Measurements from ENCODE around the gene MOBP. TPM values are rescaled to one million over a fixed set of nuclear protein-coding genes. Genes with fewer than 3 reads are reported as not detected.

MOBP gene
- polyA plus RNA-seq, 1 donor (not counting 4 experiments of a cell fraction or from before 2014, with no cell fraction given) = not detected

DNA sequence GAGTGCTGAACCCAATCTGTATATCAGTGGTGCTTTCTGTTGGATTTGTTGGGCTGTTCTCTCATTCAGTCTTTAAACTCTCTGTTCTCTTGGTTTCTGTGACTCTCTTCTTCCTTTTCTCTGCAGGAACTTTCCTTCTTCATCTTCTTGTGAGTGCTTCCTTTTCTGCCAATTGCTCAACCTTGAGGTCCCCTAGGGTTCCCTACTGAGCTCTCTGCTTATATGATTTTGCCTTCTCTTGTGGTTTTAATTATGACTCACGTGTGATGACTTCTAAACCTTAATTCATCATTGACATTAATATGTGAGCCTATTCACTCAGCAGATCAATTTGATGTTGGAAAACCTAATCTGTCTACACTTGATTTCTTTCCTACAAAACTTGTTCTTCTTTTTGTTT, 39.4 kb downstream of the MOBP start:
- no peak for DNase-seq (ENCODE audit: low read depth, low spot score)
- Histone ChIP-seq H3K4me2 (ENCODE audit: control insufficient read depth, extremely low read depth, insufficient read depth, low read depth, low read length) (no peak overlapping the region), H2AFZ (ENCODE audit: control insufficient read depth, low read length) (no peak overlapping the region), H3K27me3 (ENCODE audit: control insufficient read depth, extremely low read depth, insufficient read depth, low read length) (peaks cover 13% of the 10 kb centered on the region), H3K79me2 (ENCODE audit: control insufficient read depth, insufficient read depth, low read length) (no peaks in the 10 kb centered on the region), H3K36me3 (ENCODE audit: control insufficient read depth in 2 of 2, extremely low read depth in 1 of 2, insufficient read depth in 2 of 2, low read length in 2 of 2) (no peaks in the 10 kb centered on the region), H3K9ac (ENCODE audit: control insufficient read depth, extremely low read depth, insufficient read depth, low read length) (no peak overlapping the region), H4K20me1 (ENCODE audit: control insufficient read depth, extremely low read depth, insufficient read depth, low read length) (no peaks in the 10 kb centered on the region), H3K4me1 (ENCODE audit: control insufficient read depth, extremely low read depth, insufficient read depth, low read length) (no peaks in the 10 kb centered on the region), H3K9me1 (ENCODE audit: control insufficient read depth, extremely low read depth, insufficient read depth, low read length) (no peaks in the 10 kb centered on the region), H3K9me3 (ENCODE audit: control insufficient read depth, low read depth, low read length) (no peaks in the 10 kb centered on the region), H3K4me3 (ENCODE audit: control insufficient read depth in 2 of 3, extremely low read depth in 1 of 3, insufficient read depth in 2 of 3, low read depth in 1 of 3, low read length in 3 of 3) (no peak overlapping the region), H3K27ac (ENCODE audit: control insufficient read depth, insufficient read depth, low read length) (no peak overlapping the region)
- TF ChIP-seq EZH2 (IDR thresholded peaks at IDR 0.05; ENCODE audit: low read length) = no peak
- no peak for TF ChIP-seq CTCF (optimal IDR thresholded peaks at IDR 0.05 in 1 of 3, IDR thresholded peaks at IDR 0.05 in 1 of 3, conservative IDR thresholded peaks at IDR 0.05 in 1 of 3; ENCODE audit: extremely low read depth in 1 of 3, insufficient read depth in 2 of 3, low read length in 3 of 3)
- no peak for FAIRE-seq
- dilution Hi-C loops (cut with MboI; ENCODE audit: extremely low pct_ligation_motif_present, low sequenced_read_pairs) = no loop called here

DNA sequence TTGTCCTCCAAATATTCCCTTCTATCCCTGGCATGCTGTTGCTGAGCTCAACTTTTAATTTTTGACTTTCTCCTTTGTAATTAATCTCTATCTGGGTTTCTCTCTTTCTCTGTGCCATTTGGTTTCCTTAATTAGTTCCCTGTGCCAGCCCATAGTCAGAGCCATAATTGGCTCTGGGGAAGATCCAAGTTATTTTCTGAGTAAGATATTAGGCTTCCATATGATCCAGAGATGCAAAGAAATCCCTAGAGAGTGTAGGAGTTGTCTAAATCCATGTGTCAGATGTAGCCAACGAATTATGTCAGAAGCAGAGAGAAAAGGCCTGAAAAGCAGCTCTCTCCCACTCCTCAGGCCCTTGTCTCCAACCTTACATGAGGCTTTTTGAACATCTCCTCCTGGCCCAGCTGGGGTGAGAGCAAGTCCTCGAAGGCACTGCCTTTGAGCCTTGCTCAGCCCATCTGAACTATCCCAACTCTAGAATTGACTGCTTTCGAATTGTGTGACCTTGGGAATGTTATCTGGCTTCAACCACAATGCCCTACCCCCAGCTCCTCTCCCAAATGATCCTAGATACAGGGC, 46.4 kb downstream of the MOBP start:
- H3K9ac ChIP-seq (ENCODE audit: control insufficient read depth, extremely low read depth, insufficient read depth, low read length) = no peak overlapping the region
- H3K27me3 ChIP-seq (ENCODE audit: control insufficient read depth, extremely low read depth, insufficient read depth, low read length) = no peaks in the 10 kb centered on the region

More for the DNA sequence above, 46.4 kb downstream of the MOBP start:
- no peak overlapping the region for H3K4me2 ChIP-seq (ENCODE audit: control insufficient read depth, extremely low read depth, insufficient read depth, low read depth, low read length)
- H2AFZ ChIP-seq (ENCODE audit: control insufficient read depth, low read length) = no peak overlapping the region
- dilution Hi-C loops (cut with MboI; ENCODE audit: extremely low pct_ligation_motif_present, low sequenced_read_pairs) = no loop called here
- no peaks in the 10 kb centered on the region for H3K9me1 ChIP-seq (ENCODE audit: control insufficient read depth, extremely low read depth, insufficient read depth, low read length)
- no peak for FAIRE-seq
- H3K36me3 ChIP-seq (ENCODE audit: control insufficient read depth in 2 of 2, extremely low read depth in 1 of 2, insufficient read depth in 2 of 2, low read length in 2 of 2) = no peaks in the 10 kb centered on the region
- no peaks in the 10 kb centered on the region for H3K79me2 ChIP-seq (ENCODE audit: control insufficient read depth, insufficient read depth, low read length)
- H3K4me3 ChIP-seq (ENCODE audit: control insufficient read depth in 2 of 3, extremely low read depth in 1 of 3, insufficient read depth in 2 of 3, low read depth in 1 of 3, low read length in 3 of 3) = no peak overlapping the region
- TF ChIP-seq CTCF (optimal IDR thresholded peaks at IDR 0.05 in 1 of 3, IDR thresholded peaks at IDR 0.05 in 1 of 3, conservative IDR thresholded peaks at IDR 0.05 in 1 of 3; ENCODE audit: extremely low read depth in 1 of 3, insufficient read depth in 2 of 3, low read length in 3 of 3) (no peak), EZH2 (IDR thresholded peaks at IDR 0.05; ENCODE audit: low read length) (no peak)
- no peaks in the 10 kb centered on the region for H3K4me1 ChIP-seq (ENCODE audit: control insufficient read depth, extremely low read depth, insufficient read depth, low read length)
- no peaks in the 10 kb centered on the region for H3K9me3 ChIP-seq (ENCODE audit: control insufficient read depth, low read depth, low read length)
- H4K20me1 ChIP-seq (ENCODE audit: control insufficient read depth, extremely low read depth, insufficient read depth, low read length) = no peaks in the 10 kb centered on the region
- no peak for DNase-seq (ENCODE audit: low read depth, low spot score)
- H3K27ac ChIP-seq (ENCODE audit: control insufficient read depth, insufficient read depth, low read length) = no peak overlapping the region
